HL-60/S4 (cell line): ENCODE data around the gene MME.

Source experiments
- in situ Hi-C: fragments of 300-500 bp; cut with MboI; formaldehyde crosslinking; loops from 2 replicates; pipeline ENCODE4 v1.14.3; 2022; ENCODE audit warnings: low sequenced_read_pairs

MME gene

GRCh38 chr3:155079746-155080487, at the start of gene MME:
MME (plus strand) TSS chr3:155080319; CDS start chr3:155084168, 3,849 bp downstream.
- in situ Hi-C loops: no loop called here

- in situ Hi-C loops: no loop called here
Measured at GRCh38 chr3:155031186-155031585, 48.9 kb upstream of the MME start.

DNA sequence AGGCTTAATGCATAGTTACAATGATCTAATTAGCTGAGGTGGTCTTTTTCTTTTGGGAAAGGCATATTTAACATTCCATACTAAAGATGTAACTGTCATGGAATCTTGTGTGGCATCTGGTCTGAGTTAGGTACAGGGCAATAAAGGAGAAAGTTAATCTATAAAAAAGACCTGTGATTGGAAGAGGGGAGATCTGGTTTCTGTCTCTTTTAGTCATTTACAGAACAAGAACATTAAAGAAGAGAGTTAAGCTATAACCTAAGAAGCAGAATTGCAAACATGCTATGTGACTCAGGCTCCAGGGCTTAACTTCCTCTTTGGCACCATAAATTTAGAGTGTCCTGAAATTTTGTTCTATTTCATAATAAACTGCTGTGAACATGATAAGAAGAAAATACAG, 47.2 kb upstream of the MME start:
- in situ Hi-C loops: no loop called here

DNA sequence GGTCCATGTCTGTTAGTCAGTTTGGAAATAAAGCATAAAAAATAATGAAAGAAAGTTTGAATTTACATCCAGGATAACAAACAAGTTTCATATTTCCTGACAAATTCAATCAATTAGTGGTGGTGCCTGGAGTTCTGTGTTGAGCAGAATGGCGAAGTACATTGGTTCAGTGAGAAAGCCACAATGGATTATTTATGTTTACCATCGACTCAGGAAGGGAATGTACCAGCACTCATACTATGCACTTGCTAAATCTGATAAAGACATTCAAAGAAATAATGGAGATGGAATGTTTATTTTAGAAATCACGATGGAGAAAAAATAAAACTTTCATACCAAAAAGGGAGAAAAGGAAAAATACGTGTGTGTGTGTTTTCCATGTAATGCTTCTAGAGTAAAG, 45.3 kb upstream of the MME start:
- in situ Hi-C loops: no loop called here

DNA sequence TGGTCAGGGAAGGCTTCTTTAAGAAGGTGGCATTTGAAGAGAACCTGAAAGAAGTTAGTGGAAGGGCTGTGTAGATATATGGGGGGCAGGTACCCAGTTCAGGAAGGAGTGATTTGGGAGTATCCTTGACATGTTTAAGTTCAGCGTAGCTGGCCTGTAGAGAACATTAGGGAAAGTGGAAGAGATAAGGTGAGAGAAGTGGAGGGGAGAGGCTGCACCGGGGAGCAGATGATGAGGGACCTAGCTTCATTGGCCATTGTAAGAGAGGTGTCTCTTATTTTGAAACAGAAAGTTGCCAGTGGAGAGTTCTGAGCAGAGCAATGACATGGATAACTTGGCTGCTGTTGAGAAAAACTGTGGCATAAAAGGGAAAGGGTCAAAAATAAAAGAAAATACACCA, 44.6 kb upstream of the MME start:
- in situ Hi-C loops: no loop called here

DNA sequence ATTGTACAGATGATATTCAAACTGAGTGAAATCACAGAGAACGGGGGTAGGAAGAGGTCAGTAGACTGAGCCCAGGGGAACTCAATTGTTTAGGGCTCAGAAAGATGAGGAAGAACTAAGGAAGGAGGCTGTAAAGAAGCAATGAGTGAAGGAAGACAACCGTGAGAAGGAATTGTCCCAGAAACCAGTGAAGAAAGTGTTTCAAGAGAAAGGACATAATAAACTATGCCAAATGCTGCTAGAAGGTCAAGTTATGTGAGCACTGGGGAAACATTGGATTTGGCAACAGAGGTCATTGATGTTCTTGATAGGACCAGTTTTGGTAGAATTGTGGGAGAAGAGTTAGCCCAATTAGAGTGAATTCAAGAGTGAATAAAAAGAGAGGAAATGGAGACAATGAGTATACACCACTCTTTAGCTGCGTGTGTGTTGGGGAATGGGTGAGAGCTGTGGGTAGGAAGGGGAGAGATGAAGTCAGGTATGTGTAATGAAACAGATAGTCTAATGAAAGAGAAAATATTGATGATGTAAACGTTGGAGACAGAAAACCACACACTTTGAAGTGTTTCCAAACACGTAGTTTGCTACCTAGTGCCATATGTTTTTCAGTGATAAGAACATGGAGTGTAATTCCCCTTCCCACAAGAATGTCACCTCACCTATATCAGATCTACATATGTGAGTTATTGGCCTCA, 42.5 kb upstream of the MME start:
- in situ Hi-C loops: no loop called here

DNA sequence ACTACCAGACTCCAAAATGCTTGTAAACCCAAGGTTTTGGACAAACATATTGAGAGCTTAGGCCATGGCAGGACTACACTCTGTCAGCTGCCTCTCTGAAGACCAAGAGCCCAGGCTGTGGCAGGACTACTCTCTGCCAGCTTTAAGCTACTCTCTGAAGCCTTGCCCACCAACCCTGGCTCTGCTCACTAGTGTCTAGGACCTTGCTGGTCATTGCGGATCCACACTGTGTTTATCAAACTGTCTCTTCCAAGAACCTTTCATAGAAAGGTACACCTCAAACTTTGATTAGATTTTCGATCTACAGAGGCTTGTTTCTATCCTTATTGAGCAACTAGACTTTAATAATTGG, 41.9 kb upstream of the MME start:
- in situ Hi-C loops: no loop called here

GRCh38 chr3:155046935-155047334, 33.2 kb upstream of the MME start:
- in situ Hi-C loops: no loop called here

- in situ Hi-C loops: no loop called here
Measured at GRCh38 chr3:155047672-155048071, 32.4 kb upstream of the MME start.

GRCh38 chr3:155049959-155050358, 30.2 kb upstream of the MME start:
- in situ Hi-C loops: no loop called here

DNA sequence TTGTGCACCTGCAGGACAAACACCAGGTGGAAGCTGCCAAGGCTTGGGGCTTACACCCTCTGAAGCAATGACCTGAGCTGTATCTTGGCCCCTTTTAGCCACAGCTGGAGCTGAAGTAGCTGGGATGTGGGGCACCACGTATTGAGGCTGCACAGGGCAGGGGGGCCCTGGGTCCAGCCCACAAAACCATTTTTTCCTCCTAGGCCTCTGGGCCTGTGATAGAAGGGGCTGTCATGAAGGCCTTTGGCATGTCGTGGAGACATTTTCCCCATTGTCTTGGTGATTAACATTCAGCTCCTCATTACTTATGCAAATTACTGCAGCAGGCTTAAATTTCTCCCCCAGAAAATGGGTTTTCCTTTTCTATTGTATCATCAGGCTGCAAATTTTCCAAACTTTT, 27.6 kb upstream of the MME start:
- in situ Hi-C loops: no loop called here

DNA sequence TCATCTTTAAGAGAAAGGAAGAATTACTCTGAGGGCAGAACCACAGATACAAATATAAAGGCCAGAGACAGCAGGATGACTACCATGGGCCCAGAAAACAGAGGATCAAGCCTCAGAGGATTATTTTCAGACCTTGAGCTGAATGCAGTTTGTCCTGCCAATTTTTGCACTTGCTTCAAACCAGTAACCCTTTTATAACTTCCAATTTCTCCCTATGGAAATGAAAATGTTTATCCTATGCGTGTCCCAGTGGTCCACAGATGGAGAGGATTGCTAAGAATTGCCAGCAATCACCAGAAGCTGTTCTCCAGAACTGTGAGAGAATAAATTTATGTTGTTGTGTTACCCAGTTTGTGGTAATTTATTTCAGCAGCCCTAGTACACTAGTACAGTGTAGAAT, 26.4 kb upstream of the MME start:
- in situ Hi-C loops: no loop called here

DNA sequence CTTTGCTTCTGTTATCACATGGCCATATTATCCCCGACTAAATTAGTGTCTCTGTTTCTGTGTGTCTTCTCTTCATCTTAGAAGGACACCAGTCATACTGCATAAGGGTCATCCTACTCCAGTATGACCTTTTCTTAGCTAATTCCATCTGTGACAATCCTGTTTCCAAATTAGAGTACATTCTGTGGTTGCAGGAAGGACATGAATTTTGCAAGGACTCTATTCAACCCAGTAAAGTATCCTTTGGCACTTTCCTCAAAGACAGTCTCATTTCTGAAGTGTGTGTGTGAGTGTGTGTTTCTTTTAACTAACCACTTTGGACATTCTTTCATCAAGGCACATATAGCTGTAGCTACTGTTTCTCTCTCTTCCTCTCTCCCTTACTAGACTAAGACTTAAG, 15.2 kb upstream of the MME start:
- in situ Hi-C loops: no loop called here

DNA sequence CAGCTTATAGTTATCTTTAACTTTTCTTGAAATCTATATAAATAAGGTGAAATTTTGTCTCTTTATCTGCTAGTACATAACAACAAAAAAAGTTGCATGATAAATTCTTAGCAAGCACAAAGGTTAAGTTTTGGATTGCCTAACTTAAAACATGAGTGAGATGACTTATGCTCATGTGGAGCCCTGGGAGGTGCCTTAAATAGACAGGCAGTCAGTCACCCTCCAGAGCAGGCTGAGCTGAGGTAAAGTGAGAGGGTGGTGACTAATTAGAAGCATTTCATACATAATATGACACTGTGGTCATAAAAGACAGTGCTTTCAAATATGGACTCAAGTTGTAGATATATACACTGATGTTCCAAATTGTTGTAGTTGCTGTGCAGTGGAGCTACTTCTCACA, 14.6 kb upstream of the MME start:
- in situ Hi-C loops: no loop called here

DNA sequence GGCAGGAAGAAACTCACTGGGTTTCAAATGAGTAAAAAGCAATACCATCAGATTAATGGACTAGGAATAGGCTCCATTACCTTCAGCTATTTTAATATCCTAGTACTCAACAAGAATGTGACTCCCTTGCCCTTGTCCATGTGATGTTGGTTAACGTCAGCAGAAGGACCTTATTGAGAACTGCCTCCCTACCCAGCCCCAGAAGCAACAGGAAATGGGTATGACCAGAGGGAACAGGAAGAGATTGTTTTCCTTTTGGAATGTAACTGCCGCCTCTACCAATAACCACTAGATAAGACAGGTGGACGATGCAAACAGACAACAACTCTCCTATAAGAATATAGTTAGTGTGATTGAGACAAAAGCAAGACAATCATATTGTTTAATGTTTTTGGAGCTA, 10.4 kb upstream of the MME start:
- in situ Hi-C loops: no loop called here

- in situ Hi-C loops: no loop called here
Measured at GRCh38 chr3:155070316-155070715, 9.8 kb upstream of the MME start.

DNA sequence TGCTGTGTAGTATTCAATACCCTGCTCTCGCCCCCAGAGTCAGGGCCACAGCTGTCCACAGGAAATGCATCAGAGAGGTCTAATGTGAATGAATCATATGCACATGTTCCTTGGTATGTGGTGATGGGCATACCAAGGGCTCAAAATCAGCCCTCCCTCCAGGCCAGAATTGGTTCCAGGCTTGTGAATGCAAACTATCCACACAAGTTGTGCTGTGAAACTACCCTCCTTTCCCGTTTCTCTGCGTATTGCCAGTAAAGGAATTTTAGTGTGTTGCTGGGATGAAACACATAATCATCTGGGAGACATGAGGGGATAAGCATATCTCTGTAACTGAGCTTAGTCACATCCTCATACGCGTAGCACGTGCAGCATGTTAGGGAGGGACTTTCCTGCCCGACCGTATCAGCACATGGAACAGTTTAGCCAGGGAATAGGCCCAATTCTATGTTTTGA, 9.2 kb upstream of the MME start:
- in situ Hi-C loops: no loop called here

DNA sequence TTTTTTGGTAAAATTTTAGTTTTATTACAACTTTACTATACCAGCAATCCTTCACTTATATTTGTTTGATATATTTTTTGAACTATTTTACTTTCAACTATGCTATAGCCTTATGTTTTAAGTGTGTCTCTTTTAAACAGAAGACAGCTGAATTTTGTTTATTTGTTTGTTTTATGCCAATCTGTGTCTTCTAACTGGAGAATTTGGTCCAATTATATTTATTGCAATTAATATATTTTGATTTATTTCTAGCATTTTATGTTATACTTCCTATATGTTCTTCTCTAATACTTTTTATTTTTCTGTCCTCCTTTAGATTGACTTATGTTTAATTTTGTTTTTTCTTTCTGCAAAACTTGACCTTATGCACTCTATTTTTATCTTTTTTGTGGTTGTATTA, 4.9 kb upstream of the MME start:
- in situ Hi-C loops: no loop called here

- in situ Hi-C loops: no loop called here
Measured at GRCh38 chr3:155076888-155077287, 3.2 kb upstream of the MME start.

GRCh38 chr3:155078711-155079467, 1.2 kb upstream of the MME start:
- in situ Hi-C loops: no loop called here

DNA sequence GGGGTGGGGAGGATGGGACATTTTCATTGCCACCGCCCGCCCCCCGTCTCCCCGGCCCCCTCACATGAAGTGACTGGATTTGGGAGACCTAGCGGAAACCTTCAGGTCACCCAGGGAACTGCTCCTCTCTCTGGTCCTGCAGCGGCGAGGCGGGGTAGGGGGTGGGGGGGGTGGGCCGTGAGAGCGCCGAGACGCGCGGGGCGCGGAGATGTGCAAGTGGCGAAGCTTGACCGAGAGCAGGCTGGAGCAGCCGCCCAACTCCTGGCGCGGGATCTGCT, 712 bp upstream of the MME start:
- in situ Hi-C loops: no loop called here

DNA sequence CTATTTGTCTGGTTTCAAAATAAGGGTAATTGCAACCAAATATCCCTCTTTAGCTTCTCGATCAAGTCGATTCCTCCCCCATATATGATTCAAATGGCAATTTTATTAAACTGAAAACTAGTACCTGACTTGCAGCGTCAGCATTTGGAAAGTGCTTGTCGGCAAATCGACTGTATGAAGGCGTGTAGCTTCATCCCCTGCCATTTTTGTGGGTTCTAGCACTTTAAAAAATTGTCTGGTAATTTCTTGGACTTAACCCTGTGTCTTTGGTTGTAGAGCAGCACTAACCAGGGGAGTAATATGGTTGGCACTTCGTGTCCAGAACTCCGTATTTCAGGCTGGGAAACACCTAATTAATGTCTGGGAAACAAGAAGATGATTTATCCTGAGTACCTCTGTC, 573 bp downstream of the MME start:
- in situ Hi-C loops: no loop called here
